Keratinocyte (primary cell): ENCODE results near the gene PGS1. TPM values are rescaled to one million over a fixed set of nuclear protein-coding genes. Genes with fewer than 3 reads are reported as not detected.

ENCODE experiments used
- DNase-seq: peaks from one replicate; pipeline ENCODE4 v3.0.0-alpha.2; 2011; ENCODE audit warnings: low read depth, missing footprints, low spot score
- FAIRE-seq: peaks from 2 replicates; lab custom pipeline; 2011; peaks lifted over from hg19 to GRCh38; lab: Jason Lieb, UNC
- H2AFZ ChIP-seq: 2 replicates; pipeline ENCODE4 v1.6.0; 2012; ENCODE audit warnings: low read length, control low read depth, inconsistent platforms; ENCODE audit not compliant: control insufficient read depth
- H3K27ac ChIP-seq: 2 replicates; pipeline ENCODE4 v1.5.1; 2011; ENCODE audit warnings: low read length; ENCODE audit not compliant: control insufficient read depth, insufficient read depth
- H3K27me3 ChIP-seq: 3 replicates; pipeline ENCODE4 v1.6.0; 2011; ENCODE audit warnings: low read length; ENCODE audit not compliant: control insufficient read depth, insufficient read depth; ENCODE audit errors: extremely low read depth
- H3K36me3 ChIP-seq, 2 experiments: 2 replicates in 1 of 2; 3 replicates in 1 of 2; pipeline ENCODE4 v1.5.1; 2011; ENCODE audit warnings: low read length in 2 of 2, mild to moderate bottlenecking in 1 of 2; ENCODE audit not compliant: control insufficient read depth in 2 of 2, insufficient read depth in 2 of 2; ENCODE audit errors: extremely low read depth in 1 of 2
- H3K4me1 ChIP-seq: 3 replicates; pipeline ENCODE4 v1.5.1; 2011; ENCODE audit warnings: low read length; ENCODE audit not compliant: control insufficient read depth, insufficient read depth; ENCODE audit errors: extremely low read depth
- H3K4me2 ChIP-seq: 3 replicates; pipeline ENCODE4 v1.6.0; 2011; ENCODE audit warnings: low read depth, low read length; ENCODE audit not compliant: control insufficient read depth, insufficient read depth; ENCODE audit errors: extremely low read depth
- H3K4me3 ChIP-seq, 3 experiments: fragments of 200-600 bp in 1 of 3; sonication (generic) in 1 of 3; 2 replicates in 2 of 3; 3 replicates in 1 of 3; pipeline ENCODE4 v1.5.1; 2011 to 2016; ENCODE audit warnings: low read length in 3 of 3, mild to moderate bottlenecking in 3 of 3, control low read depth in 2 of 3, inconsistent platforms in 1 of 3, low read depth in 1 of 3, mixed read lengths in 1 of 3, mixed run types in 1 of 3, moderate library complexity in 1 of 3; ENCODE audit not compliant: control insufficient read depth in 2 of 3, insufficient read depth in 2 of 3; ENCODE audit errors: extremely low read depth in 1 of 3
- H3K79me2 ChIP-seq: 2 replicates; pipeline ENCODE4 v1.6.0; 2012; ENCODE audit warnings: low read length; ENCODE audit not compliant: control insufficient read depth, insufficient read depth
- H3K9ac ChIP-seq: 3 replicates; pipeline ENCODE4 v1.6.0; 2011; ENCODE audit warnings: low read length; ENCODE audit not compliant: control insufficient read depth, insufficient read depth; ENCODE audit errors: extremely low read depth
- H3K9me1 ChIP-seq: 3 replicates; pipeline ENCODE4 v1.6.0; 2011; ENCODE audit warnings: low read length; ENCODE audit not compliant: control insufficient read depth, insufficient read depth; ENCODE audit errors: extremely low read depth
- H3K9me3 ChIP-seq: 2 replicates; pipeline ENCODE4 v1.5.1; 2012; ENCODE audit warnings: low read depth, low read length; ENCODE audit not compliant: control insufficient read depth
- H4K20me1 ChIP-seq: 3 replicates; pipeline ENCODE4 v1.6.0; 2011; ENCODE audit warnings: low read length; ENCODE audit not compliant: control insufficient read depth, insufficient read depth; ENCODE audit errors: extremely low read depth
- EZH2 ChIP-seq: IDR thresholded peaks from one replicate; pipeline ENCODE4 v1.6.1; 2012; ENCODE audit warnings: inconsistent platforms, mild to moderate bottlenecking, low read length, moderate library complexity
- dilution Hi-C: fragments of 300-500 bp; cut with MboI; formaldehyde crosslinking; loops from one replicate; pipeline ENCODE4 v1.7.0; 2020; ENCODE audit warnings: low sequenced_read_pairs; ENCODE audit not compliant: extremely low pct_ligation_motif_present
- polyA plus RNA-seq, 5 experiments: library from polyadenylated mRNA; depleted of rRNA in 3 of 5; stranded (reverse) in 3 of 5; stranded (forward) in 1 of 5; unstranded in 1 of 5; fragments of >200 nt; gene quantifications; 1 replicate in 1 of 5; 2 replicates in 3 of 5; 3 replicates in 1 of 5; pipeline versions ENCODE4 v1.2.1 to v1.2.3, GENCODE V29; 2011 to 2012; ENCODE audit warnings: missing spikeins in 2 of 5, low read depth in 1 of 5, low replicate concordance in 1 of 5
- TF ChIP-seq, protein P1 (sequence below), 3 experiments: IDR thresholded peaks in 1 of 3; conservative IDR thresholded peaks in 1 of 3; optimal IDR thresholded peaks in 1 of 3; 2 replicates in 2 of 3; 3 replicates in 1 of 3; pipeline versions ENCODE3 to v1.5.1; 2011; ENCODE audit warnings: low read length in 3 of 3, mild to moderate bottlenecking in 3 of 3, moderate library complexity in 2 of 3, control low read depth in 1 of 3, inconsistent platforms in 1 of 3; ENCODE audit not compliant: insufficient read depth in 2 of 3; ENCODE audit errors: extremely low read depth in 1 of 3

The PGS1 gene
- polyA plus RNA-seq, 1 donor (not counting 4 experiments of a cell fraction or from before 2014, with no cell fraction given), result 19.6 TPM

GRCh38 chr17:78442648-78443218 lies 64.3 kb downstream of the PGS1 start:
- no peak overlapping the region for H3K27ac ChIP-seq
- H3K9ac ChIP-seq, result no peak overlapping the region
- TF ChIP-seq EZH2, result no peak
- TF ChIP-seq, protein P1, sequence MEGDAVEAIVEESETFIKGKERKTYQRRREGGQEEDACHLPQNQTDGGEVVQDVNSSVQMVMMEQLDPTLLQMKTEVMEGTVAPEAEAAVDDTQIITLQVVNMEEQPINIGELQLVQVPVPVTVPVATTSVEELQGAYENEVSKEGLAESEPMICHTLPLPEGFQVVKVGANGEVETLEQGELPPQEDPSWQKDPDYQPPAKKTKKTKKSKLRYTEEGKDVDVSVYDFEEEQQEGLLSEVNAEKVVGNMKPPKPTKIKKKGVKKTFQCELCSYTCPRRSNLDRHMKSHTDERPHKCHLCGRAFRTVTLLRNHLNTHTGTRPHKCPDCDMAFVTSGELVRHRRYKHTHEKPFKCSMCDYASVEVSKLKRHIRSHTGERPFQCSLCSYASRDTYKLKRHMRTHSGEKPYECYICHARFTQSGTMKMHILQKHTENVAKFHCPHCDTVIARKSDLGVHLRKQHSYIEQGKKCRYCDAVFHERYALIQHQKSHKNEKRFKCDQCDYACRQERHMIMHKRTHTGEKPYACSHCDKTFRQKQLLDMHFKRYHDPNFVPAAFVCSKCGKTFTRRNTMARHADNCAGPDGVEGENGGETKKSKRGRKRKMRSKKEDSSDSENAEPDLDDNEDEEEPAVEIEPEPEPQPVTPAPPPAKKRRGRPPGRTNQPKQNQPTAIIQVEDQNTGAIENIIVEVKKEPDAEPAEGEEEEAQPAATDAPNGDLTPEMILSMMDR (optimal IDR thresholded peaks at IDR 0.05 in 1 of 3, IDR thresholded peaks at IDR 0.05 in 1 of 3, conservative IDR thresholded peaks at IDR 0.05 in 1 of 3; ENCODE audit: extremely low read depth in 1 of 3, insufficient read depth in 2 of 3, low read length in 3 of 3), result no peak
- dilution Hi-C loops, result no loop called here
- H3K4me2 ChIP-seq, result no peak overlapping the region
- H3K9me1 ChIP-seq, result no peaks in the 10 kb centered on the region
- H4K20me1 ChIP-seq, result peaks cover 2% of the 10 kb centered on the region
- H3K4me3 ChIP-seq, result no peak overlapping the region
- FAIRE-seq (no peak), DNase-seq (no peak)
- H3K4me1 ChIP-seq, result no peaks in the 10 kb centered on the region
- no peaks in the 10 kb centered on the region for H3K36me3 ChIP-seq
- no peaks in the 10 kb centered on the region for H3K9me3 ChIP-seq
- H2AFZ ChIP-seq, result no peak overlapping the region
- H3K27me3 ChIP-seq, result peaks cover under 1% of the 10 kb centered on the region
- H3K79me2 ChIP-seq, result no peaks in the 10 kb centered on the region

GRCh38 chr17:78444392-78444791 lies 65.9 kb downstream of the PGS1 start:
- no peak for TF ChIP-seq EZH2
- TF ChIP-seq, protein P1 (optimal IDR thresholded peaks at IDR 0.05 in 1 of 3, IDR thresholded peaks at IDR 0.05 in 1 of 3, conservative IDR thresholded peaks at IDR 0.05 in 1 of 3; ENCODE audit: extremely low read depth in 1 of 3, insufficient read depth in 2 of 3, low read length in 3 of 3), result no peak
- Histone ChIP-seq H3K79me2 (no peaks in the 10 kb centered on the region), H3K4me1 (no peaks in the 10 kb centered on the region), H4K20me1 (peaks cover 2% of the 10 kb centered on the region), H3K36me3 (no peaks in the 10 kb centered on the region), H3K9me3 (no peaks in the 10 kb centered on the region), H3K27me3 (no peaks in the 10 kb centered on the region), H3K9ac (no peak overlapping the region), H3K4me3 (no peak overlapping the region), H3K27ac (no peak overlapping the region), H2AFZ (no peak overlapping the region), H3K4me2 (no peak overlapping the region), H3K9me1 (no peaks in the 10 kb centered on the region)
- no peak for DNase-seq
- no peak for FAIRE-seq
- dilution Hi-C loops, result no loop called here
